Measurements from ENCODE around the gene TCTN1.
"Not testable (repeated sequence)": the region's sequence is repeated elsewhere in the genome, so short reads cannot be mapped to it uniquely, and the experiment has no call there.

TCTN1 gene

DNA sequence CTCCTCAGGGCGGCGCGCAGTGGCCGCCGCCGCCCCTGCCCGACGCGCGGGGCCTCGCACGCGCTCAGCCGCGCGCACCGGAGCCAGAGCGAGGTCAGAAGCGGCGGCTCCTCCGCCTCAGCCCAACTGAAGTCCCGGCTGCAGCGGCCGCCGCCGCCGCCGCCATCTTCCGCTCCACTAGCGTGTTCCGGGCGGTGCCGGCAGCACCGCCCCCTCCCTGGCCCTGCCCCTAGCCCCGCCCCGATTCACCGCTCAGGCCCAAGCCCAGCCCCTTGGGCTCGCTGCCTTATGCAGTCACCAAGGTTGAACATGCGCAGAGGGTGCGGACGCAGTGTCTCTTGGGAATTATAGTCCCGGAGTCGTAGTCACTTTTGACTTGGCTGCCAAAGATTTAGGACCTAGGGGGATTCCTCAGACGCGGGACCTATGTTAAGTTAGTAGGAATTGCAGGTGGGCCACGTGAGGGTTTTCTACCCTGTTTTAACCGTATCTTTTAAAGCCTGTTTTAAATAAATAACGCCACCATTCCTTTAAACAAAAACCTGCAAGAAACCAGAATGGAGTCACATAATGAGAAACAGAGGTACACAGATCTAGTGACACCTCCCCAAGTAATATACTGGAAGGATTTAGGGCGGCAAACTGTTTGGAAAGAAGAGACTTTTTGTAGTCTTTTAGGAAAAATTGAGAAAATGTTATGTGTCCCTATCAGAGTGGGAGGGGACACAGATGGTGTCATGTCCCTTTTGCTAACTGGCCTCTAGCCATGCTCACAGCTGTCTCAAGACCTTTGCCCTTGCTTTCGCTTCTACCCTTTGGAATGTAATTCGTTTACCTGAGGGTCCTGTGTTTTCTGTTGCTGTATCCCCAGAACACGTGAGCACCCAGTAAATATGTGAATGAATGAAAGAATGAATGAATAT is 30.5 kb upstream of the TCTN1 start, which contains the start of gene PPTC7:
Gene PPTC7 (minus strand): TSS at position 182 of the 923 bp plus-strand sequence. CDS start 287 bp downstream, outside the sequence.
- Histone ChIP-seq H3K27me3 (no peaks in the 10 kb centered on the region), H3K9me3 (no peaks in the 10 kb centered on the region), H3K4me1 (peaks cover 0 to 57% (median 42%) of the 10 kb centered on the region in 4 donors), H3K27ac (peak within 1 kb of the TSS; percentile 83 to 84), H3K4me3 (peak within 1 kb of the TSS; percentile 68 to 72), H3K36me3 (no peaks in the 10 kb centered on the region)
- intact Hi-C loops (cut with DNase I; ENCODE audit: low total_unique reads), result loop anchor here (5.0 to 10.0 kb wide), 2 partner anchors 41 to 119 kb away; partner anchors contain the start of genes FAM216A and GPN3
- peak; percentile 97 to 98 for DNase-seq
- TF ChIP-seq, protein P1, sequence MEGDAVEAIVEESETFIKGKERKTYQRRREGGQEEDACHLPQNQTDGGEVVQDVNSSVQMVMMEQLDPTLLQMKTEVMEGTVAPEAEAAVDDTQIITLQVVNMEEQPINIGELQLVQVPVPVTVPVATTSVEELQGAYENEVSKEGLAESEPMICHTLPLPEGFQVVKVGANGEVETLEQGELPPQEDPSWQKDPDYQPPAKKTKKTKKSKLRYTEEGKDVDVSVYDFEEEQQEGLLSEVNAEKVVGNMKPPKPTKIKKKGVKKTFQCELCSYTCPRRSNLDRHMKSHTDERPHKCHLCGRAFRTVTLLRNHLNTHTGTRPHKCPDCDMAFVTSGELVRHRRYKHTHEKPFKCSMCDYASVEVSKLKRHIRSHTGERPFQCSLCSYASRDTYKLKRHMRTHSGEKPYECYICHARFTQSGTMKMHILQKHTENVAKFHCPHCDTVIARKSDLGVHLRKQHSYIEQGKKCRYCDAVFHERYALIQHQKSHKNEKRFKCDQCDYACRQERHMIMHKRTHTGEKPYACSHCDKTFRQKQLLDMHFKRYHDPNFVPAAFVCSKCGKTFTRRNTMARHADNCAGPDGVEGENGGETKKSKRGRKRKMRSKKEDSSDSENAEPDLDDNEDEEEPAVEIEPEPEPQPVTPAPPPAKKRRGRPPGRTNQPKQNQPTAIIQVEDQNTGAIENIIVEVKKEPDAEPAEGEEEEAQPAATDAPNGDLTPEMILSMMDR (IDR thresholded peaks at IDR 0.05), result no peak

DNA sequence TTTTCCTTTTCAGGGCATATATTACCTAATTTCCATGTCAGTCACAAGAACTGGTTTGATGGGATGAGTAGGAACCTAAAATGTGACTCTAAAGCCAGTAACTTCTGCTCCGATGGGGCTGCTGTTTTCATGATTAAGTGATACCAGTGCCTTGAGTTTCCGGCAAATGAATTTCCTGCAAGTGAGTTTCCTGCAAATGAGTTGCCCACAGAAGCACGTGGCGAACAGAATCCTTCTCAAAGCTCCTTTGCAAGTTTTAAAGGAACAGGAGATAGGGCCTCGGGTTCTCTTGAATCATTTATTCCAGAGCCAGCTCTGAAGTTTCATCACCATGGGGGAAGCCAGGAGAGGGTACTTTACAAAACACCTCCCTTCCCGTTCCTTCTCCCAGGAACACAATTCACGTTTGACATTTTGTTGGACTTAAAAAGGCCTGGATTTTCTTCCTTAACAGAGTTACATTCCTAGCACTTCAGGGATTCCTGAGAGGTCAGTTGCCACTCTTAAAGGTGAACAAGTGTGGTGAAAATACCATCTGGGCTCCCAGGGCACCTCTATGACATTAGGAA is 28.6 kb upstream of the TCTN1 start:
- peak in 1 of 2 donors; percentile 37 for DNase-seq
- intact Hi-C loops (cut with DNase I; ENCODE audit: low total_unique reads), result loop anchor here (10.0 kb wide), 1 partner anchor 121 kb away; the partner anchor contains the start of genes FAM216A and GPN3
- H3K27ac ChIP-seq, result peak overlapping the region; percentile 46 to 65
- no peaks in the 10 kb centered on the region for H3K36me3 ChIP-seq
- no peaks in the 10 kb centered on the region for H3K27me3 ChIP-seq
- H3K9me3 ChIP-seq, result no peaks in the 10 kb centered on the region
- TF ChIP-seq, protein P1 (IDR thresholded peaks at IDR 0.05), result no peak
- no peak overlapping the region for H3K4me3 ChIP-seq
- H3K4me1 ChIP-seq, result peaks cover 0 to 41% (median 33%) of the 10 kb centered on the region in 4 donors

DNA sequence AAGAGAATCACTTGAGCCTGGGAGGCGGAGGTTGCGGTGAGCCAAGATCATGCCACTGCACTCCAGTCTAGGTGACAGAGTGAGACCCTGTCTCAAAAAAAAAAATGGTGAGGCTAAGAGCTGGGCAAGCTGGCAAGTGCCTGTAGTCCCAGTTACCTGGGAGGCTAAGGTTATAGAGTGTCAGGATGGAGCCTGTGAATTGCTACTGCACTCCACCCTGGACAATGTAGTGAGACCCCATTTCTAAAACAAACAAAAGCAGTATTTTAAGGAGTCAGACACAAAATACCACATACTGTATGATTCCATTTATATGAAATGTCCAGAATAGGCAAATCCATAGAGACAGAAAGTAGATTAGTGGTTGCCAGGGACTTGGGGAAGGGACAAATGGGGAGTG is 26.8 kb upstream of the TCTN1 start:
- H3K4me1 ChIP-seq, result peaks cover 0 to 38% (median 23%) of the 10 kb centered on the region in 4 donors
- not testable (repeated sequence) for H3K27ac ChIP-seq, H3K27me3 ChIP-seq, H3K9me3 ChIP-seq, H3K36me3 ChIP-seq, DNase-seq, H3K4me3 ChIP-seq
- intact Hi-C loops (cut with DNase I; ENCODE audit: low total_unique reads), result loop anchor here (10.0 kb wide), 1 partner anchor 122 kb away; the partner anchor contains the start of genes FAM216A and GPN3

DNA sequence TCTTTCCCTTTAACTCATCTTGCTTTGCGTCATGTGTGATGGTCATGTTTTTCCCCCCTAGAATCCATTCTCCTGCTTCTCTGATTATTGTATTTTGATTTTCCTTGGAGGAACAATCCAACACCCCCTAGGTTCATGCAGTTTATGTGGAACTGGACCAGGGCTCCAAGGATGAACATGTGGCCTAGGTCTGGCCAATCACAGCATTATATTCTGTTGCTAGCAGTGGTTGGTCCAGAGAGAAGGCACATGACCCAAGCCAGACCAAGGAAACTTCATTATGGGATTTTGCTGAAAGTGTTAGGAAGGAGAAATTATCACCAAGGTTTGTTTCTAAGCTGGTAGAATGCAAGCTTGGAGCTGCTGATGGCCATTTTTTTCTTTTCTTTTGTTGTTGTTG is 23.9 kb upstream of the TCTN1 start:
- intact Hi-C loops (cut with DNase I; ENCODE audit: low total_unique reads), result no loop called here
- Histone ChIP-seq H3K9me3 (no peaks in the 10 kb centered on the region), H3K27ac (peak overlapping the region; percentile 60 to 70), H3K4me3 (no peak overlapping the region), H3K36me3 (no peaks in the 10 kb centered on the region), H3K4me1 (peaks cover 0 to 24% (median 13%) of the 10 kb centered on the region in 4 donors), H3K27me3 (no peaks in the 10 kb centered on the region)
- TF ChIP-seq, protein P1 (IDR thresholded peaks at IDR 0.05), result no peak
- no peak for DNase-seq

DNA sequence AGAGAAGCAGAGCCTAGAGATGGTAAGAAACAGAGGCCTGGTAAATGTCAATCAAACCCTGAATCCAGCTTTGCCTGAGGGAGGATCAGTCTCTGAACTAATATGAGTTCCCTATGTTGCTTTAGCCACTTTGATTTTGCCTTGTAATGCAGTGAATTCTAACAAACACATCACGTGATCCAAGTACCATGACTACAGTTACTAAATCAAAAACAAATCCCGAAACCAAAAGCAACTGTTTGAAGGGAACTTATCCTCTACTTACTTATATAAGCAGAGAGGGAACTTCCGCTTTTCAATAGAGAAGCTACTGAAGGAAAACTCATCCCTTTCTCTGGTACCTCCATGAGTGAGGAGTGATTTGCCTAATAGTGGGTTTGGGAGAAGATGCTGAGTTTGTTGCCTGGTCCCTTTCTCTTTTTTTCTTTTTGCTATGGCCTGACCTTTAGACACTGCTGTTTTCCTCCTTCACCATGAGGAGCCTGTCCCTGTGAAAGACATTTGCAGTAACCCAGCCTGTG is 23.1 kb upstream of the TCTN1 start:
- Histone ChIP-seq H3K4me1 (peaks cover 0 to 16% (median 5%) of the 10 kb centered on the region in 4 donors), H3K27ac (peak overlapping the region; percentile 60 to 70), H3K4me3 (no peak overlapping the region), H3K36me3 (no peaks in the 10 kb centered on the region), H3K27me3 (no peaks in the 10 kb centered on the region), H3K9me3 (no peaks in the 10 kb centered on the region)
- DNase-seq, result no peak
- TF ChIP-seq, protein P1 (IDR thresholded peaks at IDR 0.05), result no peak
- intact Hi-C loops (cut with DNase I; ENCODE audit: low total_unique reads), result no loop called here
